Germinal center (tissue), 1 donor: ENCODE data around the gene SMIM5.
"Not testable (repeated sequence)": the region's sequence is repeated elsewhere in the genome, so short reads cannot be mapped to it uniquely, and the experiment has no call there.

Experiments
- DNase-seq: peaks from one replicate; pipeline ENCODE4 v3.0.0; 2012; ENCODE audit warnings: mixed read lengths, low spot score

SMIM5 gene

GRCh38 chr17:75632863-75633485 lies at the start of gene SMIM5:
Gene SMIM5, plus strand, starts transcription at chr17:75633434. Its CDS starts 6,768 bp downstream, at chr17:75640202.
- DNase-seq = peak; percentile 90

GRCh38 chr17:75584849-75585175 lies 48.4 kb upstream of the SMIM5 start:
- DNase-seq = no peak

GRCh38 chr17:75587675-75588595 lies 45.3 kb upstream of the SMIM5 start, which contains the start of gene MYO15B:
Gene MYO15B, plus strand, starts transcription at chr17:75587800. Its CDS starts 258 bp downstream, at chr17:75588058.
- DNase-seq = peak; percentile 75

- peak; percentile 45 for DNase-seq
These were observed 44.6 kb upstream of the SMIM5 start for GRCh38 chr17:75588596-75589011.

- peak; percentile 98 for DNase-seq
These were observed 44.0 kb upstream of the SMIM5 start for GRCh38 chr17:75589012-75589918.

- DNase-seq = no peak
These were observed 43.3 kb upstream of the SMIM5 start for GRCh38 chr17:75589919-75590303.

GRCh38 chr17:75590314-75590761 lies 42.9 kb upstream of the SMIM5 start:
- no peak for DNase-seq

GRCh38 chr17:75590849-75591721 lies 42.1 kb upstream of the SMIM5 start:
- DNase-seq = no peak

- no peak for DNase-seq
These were observed 41.4 kb upstream of the SMIM5 start for GRCh38 chr17:75591722-75592302.

- DNase-seq = no peak
These were observed 40.8 kb upstream of the SMIM5 start for GRCh38 chr17:75592348-75593020.

- DNase-seq = not testable (repeated sequence)
These were observed 39.8 kb upstream of the SMIM5 start for GRCh38 chr17:75593430-75593829.

GRCh38 chr17:75594499-75595283 lies 38.5 kb upstream of the SMIM5 start:
- DNase-seq = no peak

GRCh38 chr17:75595284-75595919 lies 37.8 kb upstream of the SMIM5 start:
- DNase-seq = no peak

GRCh38 chr17:75595920-75596313 lies 37.3 kb upstream of the SMIM5 start:
- no peak for DNase-seq

- DNase-seq = no peak
These were observed 36.7 kb upstream of the SMIM5 start for GRCh38 chr17:75596320-75597087.

- DNase-seq = peak; percentile 70
These were observed 31.9 kb upstream of the SMIM5 start for GRCh38 chr17:75601057-75601987.

GRCh38 chr17:75602644-75603043 lies 30.6 kb upstream of the SMIM5 start:
- DNase-seq = no peak
